DMS153 (cell line): ENCODE results near the gene MRPL50.
"Not testable (repeated sequence)": the region's sequence is repeated elsewhere in the genome, so short reads cannot be mapped to it uniquely, and the experiment has no call there.

Experiments
- DNase-seq: peaks from one replicate; lab custom pipeline; 2025; lab: John Stamatoyannopoulos, UW

The MRPL50 gene

DNA sequence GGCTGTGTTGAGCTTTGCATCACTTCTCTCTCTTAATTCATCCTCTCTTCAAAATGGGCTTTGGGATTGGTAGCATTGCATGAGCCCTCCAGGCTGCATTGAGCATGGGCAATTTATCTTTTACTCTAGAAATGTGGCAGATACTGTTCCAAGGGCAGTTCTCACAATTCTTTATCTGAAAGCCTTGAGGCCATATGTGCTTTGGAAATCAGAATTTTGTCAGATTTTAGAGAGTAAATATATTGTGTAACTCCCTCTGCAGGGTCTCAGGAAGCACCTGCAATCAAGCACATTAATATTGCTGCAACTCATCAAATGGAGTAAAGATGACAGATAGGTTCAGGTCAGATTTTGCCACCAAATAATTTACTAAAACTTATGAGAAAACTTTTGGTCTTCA lies 19.6 kb upstream of the MRPL50 start:
- DNase-seq = no peak

DNA sequence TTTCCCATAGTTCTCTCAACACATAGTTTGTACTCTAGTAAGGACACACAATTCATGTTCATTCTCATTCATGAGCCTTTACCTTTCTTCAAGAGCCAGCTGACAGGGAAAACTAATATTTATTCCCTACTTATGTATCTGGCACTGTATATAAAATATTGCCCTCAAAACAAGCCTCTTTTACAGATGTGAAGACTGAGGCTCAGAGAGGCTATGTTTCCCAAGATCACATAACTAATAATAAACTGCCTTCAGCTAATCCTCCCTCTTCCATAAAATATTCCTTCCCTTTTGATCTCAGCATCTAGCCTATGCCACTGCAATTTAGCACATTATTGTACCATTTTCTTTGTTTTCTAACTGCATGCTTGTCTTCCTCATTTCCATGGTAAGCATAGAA lies 19.0 kb upstream of the MRPL50 start:
- no peak for DNase-seq

GRCh38 chr9:101415578-101415977 lies 17.2 kb upstream of the MRPL50 start:
- DNase-seq = no peak

GRCh38 chr9:101414839-101415238 lies 16.4 kb upstream of the MRPL50 start:
- no peak for DNase-seq

GRCh38 chr9:101409079-101409477 lies 10.7 kb upstream of the MRPL50 start:
- no peak for DNase-seq

DNA sequence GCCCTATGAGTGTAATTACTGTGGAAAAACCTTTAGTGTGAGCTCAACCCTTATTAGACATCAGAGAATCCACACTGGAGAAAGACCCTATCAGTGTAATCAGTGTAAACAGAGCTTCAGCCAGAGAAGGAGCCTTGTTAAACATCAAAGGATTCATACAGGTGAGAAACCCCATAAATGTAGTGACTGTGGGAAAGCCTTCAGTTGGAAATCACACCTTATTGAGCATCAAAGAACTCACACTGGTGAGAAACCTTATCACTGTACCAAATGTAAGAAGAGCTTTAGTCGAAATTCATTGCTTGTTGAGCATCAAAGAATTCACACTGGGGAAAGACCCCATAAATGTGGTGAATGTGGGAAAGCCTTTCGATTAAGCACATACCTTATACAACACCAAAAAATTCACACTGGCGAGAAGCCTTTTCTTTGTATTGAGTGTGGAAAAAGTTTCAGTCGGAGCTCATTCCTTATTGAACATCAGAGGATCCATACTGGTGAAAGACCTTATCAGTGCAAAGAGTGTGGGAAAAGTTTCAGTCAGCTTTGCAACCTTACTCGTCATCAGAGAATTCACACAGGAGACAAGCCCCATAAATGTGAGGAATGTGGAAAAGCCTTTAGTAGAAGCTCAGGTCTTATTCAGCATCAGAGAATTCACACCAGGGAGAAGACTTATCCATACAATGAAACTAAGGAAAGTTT lies 10.1 kb upstream of the MRPL50 start:
- no peak for DNase-seq

DNA sequence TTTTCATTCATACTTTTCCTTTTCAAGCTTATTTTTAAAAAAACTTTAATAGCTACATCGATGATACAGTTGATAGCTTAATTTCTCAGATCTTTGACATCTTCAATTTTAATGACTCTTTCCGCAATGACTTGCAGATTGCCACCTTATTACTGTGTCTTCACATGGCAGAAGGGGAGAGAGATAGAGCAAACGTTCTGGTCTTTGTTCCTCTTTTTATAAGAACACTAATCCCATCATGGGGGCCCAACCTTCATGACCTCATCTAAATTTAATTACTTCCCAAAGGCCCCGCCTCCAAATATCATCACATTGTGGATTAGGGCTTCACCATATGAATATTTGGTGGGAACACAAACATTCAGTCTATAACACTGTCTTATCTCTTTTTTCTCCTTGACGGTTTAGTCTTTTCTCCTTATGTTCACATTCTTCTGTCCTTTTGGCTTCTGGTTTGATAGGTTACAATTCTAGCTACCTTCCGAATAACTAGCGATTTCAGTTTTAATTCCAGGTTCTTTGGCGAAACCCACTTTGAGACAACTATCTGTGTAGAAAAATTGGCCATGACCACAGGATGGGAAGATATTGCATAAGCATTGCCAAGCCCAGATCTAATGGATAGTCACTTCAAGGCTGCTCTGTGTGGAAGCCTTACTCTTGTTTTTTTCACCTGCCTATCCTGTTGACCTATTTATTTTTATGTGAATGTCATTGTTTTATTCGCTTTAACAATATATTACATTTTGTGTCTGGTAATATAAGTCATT lies 5.3 kb upstream of the MRPL50 start:
- no peak for DNase-seq

DNA sequence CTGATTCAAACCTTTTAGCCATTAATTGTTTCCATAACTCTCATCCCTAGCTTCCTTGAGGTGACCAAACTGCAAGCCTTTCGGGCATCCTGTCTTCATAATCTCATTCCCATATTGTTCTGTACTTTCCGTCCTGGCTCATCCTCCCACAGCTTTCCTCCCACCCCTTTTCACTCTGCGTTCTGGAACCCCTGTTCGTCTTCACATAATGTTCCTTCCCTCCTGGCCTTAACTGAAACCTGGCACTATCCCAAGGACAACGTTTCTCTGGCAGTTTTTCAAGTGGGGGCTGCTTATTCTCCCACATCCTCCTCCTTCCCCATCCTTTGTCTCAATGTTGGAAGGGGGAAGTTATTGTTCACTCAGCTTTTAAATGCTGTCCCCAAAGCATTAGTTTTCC lies 1.7 kb upstream of the MRPL50 start:
- no peak for DNase-seq

- no peak for DNase-seq
Measured at GRCh38 chr9:101399643-101399970, 1.2 kb upstream of the MRPL50 start.

- no peak for DNase-seq
Measured at GRCh38 chr9:101398930-101399642, 668 bp upstream of the MRPL50 start.

GRCh38 chr9:101397746-101398067 lies 711 bp downstream of the MRPL50 start:
- DNase-seq = no peak

DNA sequence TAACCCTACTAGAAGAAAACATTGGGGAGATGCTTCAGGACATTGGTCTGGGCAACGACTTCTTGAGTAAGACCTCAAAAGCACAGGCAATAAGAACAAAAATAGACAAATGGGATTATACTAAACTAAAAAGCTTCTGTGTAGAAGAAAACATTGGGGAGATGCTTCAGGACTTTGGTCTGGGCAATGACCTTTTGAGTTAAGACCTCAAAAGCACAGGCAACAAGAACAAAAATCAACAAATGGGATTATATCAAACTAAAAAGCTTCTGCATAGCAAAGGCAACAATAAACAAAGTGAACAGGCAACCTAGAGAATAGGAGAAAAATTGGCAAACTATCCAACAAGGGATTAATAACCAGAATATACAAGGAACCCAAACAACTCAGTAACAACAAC lies 3.7 kb downstream of the MRPL50 start:
- no peak for DNase-seq

DNA sequence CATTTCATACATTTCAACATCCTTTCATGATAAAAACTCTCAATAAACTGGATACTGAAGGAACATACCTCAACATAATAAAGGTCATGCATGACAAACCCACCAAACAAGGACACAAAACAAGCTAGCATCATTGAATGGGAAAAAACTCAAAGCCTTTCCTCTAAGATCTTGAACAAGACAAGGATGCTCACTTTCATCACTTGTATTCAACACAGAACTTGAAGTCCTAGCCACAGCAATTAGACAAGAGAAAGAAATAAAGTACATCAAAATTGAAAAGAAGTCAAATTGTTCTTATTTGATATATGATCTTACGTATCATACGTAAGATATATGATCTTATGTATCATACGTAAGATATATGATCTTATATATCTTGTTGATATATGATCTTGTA lies 5.3 kb downstream of the MRPL50 start:
- no peak for DNase-seq

DNA sequence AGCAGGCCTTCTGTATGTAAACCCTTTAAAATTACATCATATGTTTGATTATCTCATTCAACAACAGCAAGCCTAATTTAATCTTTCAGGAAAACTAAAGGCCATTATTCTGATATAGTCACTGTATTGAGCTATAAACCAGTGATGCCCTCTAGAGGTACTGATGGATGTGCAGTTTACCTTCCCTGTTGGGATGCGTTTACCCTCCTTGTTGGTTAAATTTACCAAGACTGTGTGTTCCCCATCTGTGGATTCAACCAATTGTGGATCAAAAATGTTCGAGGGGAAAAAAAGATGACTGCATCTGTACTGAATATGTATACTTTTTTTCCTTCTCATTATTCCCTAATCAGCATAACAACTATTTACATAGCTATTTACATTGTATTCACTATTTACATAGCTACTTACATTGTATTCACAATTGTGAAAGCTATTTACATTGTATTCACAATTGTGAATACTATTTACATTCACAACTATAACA lies 9.9 kb downstream of the MRPL50 start:
- DNase-seq = no peak

- DNase-seq = no peak
Measured at GRCh38 chr9:101387871-101388506, 10.4 kb downstream of the MRPL50 start.

DNA sequence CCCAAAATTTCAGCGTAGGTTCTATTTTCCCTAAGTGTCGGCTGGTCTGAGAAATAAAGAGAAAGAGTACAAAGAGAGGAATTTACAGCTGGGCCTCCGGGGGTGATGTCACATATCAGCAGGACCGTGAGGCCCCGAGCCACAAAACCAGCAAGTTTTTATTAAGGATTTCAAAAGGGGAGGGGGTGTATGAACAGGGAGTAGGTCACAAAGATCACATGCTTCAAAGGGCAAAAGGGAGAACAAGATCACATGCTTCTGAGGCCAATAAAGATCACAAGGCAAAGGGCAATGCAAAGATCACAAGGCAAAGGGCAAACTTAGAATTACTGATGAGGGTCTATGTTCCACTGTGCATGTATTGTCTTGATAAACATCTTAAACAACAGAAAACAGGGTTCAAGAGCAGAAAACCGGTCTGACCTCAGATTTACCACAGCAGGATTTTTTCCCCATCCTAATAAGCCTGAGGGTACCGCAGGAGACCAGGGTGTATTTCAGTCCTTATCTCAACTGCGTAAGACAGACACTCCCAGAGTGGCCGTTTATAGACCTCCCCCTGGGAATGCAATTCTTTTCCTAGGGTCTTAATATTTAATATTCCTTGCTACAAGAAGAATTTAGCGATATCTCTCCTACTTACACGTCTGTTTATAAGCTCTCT lies 13.4 kb downstream of the MRPL50 start, which contains the start of gene BAAT:
TSS of gene BAAT (minus strand) at position 134 of the 664 bp plus-strand sequence. CDS start 13,602 bp downstream, outside the sequence.
- not testable (repeated sequence) for DNase-seq

DNA sequence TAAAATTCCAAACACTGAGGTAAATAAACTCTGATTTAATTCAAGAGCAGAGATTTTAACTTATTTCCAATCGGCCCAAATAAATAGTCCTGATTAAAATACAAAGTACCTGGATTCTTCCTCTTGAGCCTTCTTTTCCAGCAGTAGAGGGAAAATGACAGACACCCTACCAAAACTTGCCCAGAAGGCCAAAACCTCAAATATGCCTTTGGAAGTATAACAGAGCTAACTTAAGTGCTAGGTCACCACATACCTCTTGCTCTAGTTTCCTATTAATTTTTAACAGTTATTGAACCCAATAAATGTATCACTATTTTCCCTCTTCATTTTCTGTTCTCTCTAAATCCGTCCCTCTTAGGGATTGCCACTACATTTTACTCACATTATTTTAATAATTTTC lies 15.1 kb downstream of the MRPL50 start:
- no peak for DNase-seq

- DNase-seq = no peak
Measured at GRCh38 chr9:101381833-101382342, 16.5 kb downstream of the MRPL50 start.

DNA sequence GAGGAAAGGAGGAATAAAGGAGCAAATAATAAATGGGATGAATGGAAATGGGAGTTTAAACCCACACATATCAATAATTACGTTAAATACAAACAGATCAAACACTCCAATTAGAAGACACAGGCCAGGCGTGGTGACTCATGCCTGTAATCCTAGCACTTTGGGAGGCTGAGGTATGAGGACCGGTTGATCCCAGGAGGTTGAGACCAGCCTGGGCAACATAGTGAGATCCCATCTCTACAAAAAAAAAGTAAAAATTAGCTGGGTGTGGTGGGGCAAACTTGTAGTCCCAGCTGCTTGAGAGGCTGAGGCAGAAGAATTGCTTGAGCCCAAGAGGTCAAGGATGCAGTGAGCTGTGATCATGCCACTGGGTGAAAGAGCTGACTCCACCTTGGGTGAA lies 17.3 kb downstream of the MRPL50 start:
- no peak for DNase-seq

DNA sequence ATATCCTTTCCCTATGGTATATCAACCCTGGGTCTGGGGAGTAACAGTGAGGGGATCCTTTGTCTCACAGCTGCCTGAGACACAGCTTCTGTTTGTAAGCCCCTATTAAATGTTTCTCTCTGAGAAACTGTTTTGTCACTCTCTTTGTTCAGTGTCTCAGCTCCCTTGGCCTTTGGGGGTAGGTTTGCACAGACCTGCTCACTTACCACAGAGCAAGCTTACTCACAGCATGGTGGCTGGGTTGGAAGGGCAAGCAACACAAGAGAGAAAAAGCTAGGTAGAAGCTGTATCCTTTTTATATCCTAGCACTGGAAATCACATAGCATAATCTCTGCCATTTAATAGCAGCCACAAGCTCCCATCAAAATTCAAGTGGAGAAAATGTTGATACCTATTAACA lies 18.1 kb downstream of the MRPL50 start:
- DNase-seq = no peak

DNA sequence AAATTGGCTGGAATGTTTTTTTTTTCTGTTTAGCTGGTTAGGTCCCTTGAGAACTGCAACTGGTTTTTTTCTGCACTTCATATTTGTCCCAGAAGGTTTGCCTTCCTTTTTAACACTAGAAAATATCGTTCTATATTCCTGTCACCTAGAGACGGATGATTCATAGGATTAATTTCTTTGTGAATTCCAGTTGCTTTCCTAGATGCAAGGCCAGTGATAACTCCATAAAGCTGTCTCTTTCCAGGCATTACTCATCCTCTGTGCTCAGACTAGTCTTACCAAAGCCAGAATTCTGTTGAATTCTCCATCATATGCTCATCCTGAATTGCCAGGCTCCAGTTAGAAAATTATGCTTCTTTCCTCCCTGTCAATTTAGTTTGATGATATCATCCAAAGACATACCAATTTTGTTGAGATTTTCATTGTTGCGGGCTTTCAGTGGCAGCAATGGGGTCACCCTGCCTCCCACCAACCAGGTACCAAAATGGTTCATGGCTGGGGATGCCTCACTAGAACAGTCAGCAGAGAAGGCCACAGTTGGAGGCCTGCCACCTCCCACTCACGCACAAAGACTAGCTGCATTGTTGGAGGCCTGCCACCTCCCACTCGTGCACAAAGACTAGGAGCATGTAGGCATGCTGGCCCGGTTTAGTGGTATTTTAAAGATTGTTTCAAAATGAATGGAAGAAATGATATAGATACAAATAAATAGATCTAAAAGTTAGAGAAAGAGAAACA lies 22.1 kb downstream of the MRPL50 start:
- DNase-seq = no peak
